IMR-90 (cell line): Measurements from ENCODE around the gene EFHC1. TPM values are rescaled to one million over a fixed set of nuclear protein-coding genes. Genes with fewer than 3 reads are reported as not detected.

Experiments
- ATAC-seq: fragments of 200-7000 bp; cut with Tn5 transposase; 2 replicates; pipeline ENCODE4 v1.9.1; 2020; ENCODE audit warnings: low read depth, mild to moderate bottlenecking, moderate library complexity
- BruUV-seq: library from RNA; stranded (reverse); fragments of 400-500 nt; replicated peaks from 2 replicates; lab custom pipeline; 2021; lab: Mats Ljungman, UMichigan
- CTCF ChIA-PET: fragments of 300-600 bp; formaldehyde crosslinking; extraction: SDS; loops from one replicate; lab custom pipeline; 2021; ENCODE audit warnings: antibody characterized with exemption; lab: Yijun Ruan, JAX
- POLR2A ChIA-PET: fragments of 300-600 bp; sonication (Branson Sonifier 250); formaldehyde crosslinking; loops from one replicate; lab custom pipeline; 2022; ENCODE audit warnings: antibody characterized with exemption; ENCODE audit not compliant: unreplicated experiment; lab: Charles Lee
- DNase-seq: peaks from one replicate; pipeline ENCODE4 v3.0.0; 2013
- H2AFZ ChIP-seq: replicated peaks from 2 replicates; pipeline ENCODE3; 2013; ENCODE audit warnings: low read length, mild to moderate bottlenecking; ENCODE audit not compliant: poor library complexity
- H2AK5ac ChIP-seq: 2 replicates; pipeline ENCODE4 v1.6.1; 2013; ENCODE audit warnings: low read depth, low read length, inconsistent platforms
- H2AK9ac ChIP-seq: replicated peaks from 2 replicates; pipeline ENCODE3; 2013; ENCODE audit warnings: mild to moderate bottlenecking, low read depth, low read length, moderate library complexity; ENCODE audit not compliant: poor library complexity
- H2BK120ac ChIP-seq: 2 replicates; pipeline ENCODE4 v1.6.1; 2013; ENCODE audit warnings: low read depth, low read length, inconsistent platforms
- H2BK15ac ChIP-seq: 3 replicates; pipeline ENCODE4 v1.6.1; 2013; ENCODE audit warnings: low read depth, low read length, inconsistent platforms
- H2BK20ac ChIP-seq: 2 replicates; pipeline ENCODE4 v1.6.1; 2013; ENCODE audit warnings: low read depth, mild to moderate bottlenecking, inconsistent platforms, low read length, moderate library complexity
- H2BK5ac ChIP-seq: 2 replicates; pipeline ENCODE4 v1.6.1; 2013; ENCODE audit warnings: mild to moderate bottlenecking, low read depth, low read length, inconsistent platforms; ENCODE audit not compliant: poor library complexity, severe bottlenecking
- H3K14ac ChIP-seq: replicated peaks from 2 replicates; pipeline ENCODE4 v1.6.1; 2013; ENCODE audit warnings: low read depth, low read length, inconsistent platforms
- H3K18ac ChIP-seq: 2 replicates; pipeline ENCODE4 v1.6.1; 2013; ENCODE audit warnings: low read depth, low read length, control low read depth
- H3K23ac ChIP-seq: 2 replicates; pipeline ENCODE4 v1.6.1; 2013; ENCODE audit warnings: low read depth, low read length, inconsistent platforms
- H3K27ac ChIP-seq: 2 replicates; pipeline ENCODE4 v1.5.1; 2013; ENCODE audit warnings: mild to moderate bottlenecking, control low read depth, low read length; ENCODE audit not compliant: insufficient read depth
- H3K27me3 ChIP-seq: 2 replicates; pipeline ENCODE4 v1.6.1; 2013; ENCODE audit warnings: low read length; ENCODE audit not compliant: control insufficient read depth, insufficient read depth
- H3K36me3 ChIP-seq: 2 replicates; pipeline ENCODE4 v1.6.1; 2013; ENCODE audit warnings: low read length, mixed read lengths; ENCODE audit not compliant: control insufficient read depth, insufficient read depth
- H3K4ac ChIP-seq: 2 replicates; pipeline ENCODE4 v1.6.1; 2013; ENCODE audit warnings: low read depth, low read length, inconsistent platforms
- H3K4me1 ChIP-seq: 2 replicates; pipeline ENCODE4 v1.6.1; 2013; ENCODE audit warnings: low read length, mixed read lengths; ENCODE audit not compliant: control insufficient read depth, insufficient read depth
- H3K4me2 ChIP-seq: 2 replicates; pipeline ENCODE4 v1.6.1; 2013; ENCODE audit warnings: low read depth, mild to moderate bottlenecking, control low read depth, low read length, moderate library complexity
- H3K4me3 ChIP-seq: 2 replicates; pipeline ENCODE4 v1.5.1; 2013; ENCODE audit warnings: low read depth, mild to moderate bottlenecking, control low read depth, low read length, moderate library complexity; ENCODE audit not compliant: insufficient read depth
- H3K56ac ChIP-seq: 2 replicates; pipeline ENCODE4 v1.6.1; 2013; ENCODE audit warnings: low read length, inconsistent platforms; ENCODE audit not compliant: insufficient read depth; ENCODE audit errors: extremely low read depth
- H3K79me1 ChIP-seq, 2 experiments: 2 replicates each; pipeline ENCODE4 v1.6.1; 2013; ENCODE audit warnings: low read length in 2 of 2, inconsistent platforms in 1 of 2, low read depth in 1 of 2
- H3K9ac ChIP-seq: 2 replicates; pipeline ENCODE4 v1.6.1; 2013; ENCODE audit warnings: low read depth, low read length, control low read depth
- H3K9me1 ChIP-seq: 2 replicates; pipeline ENCODE4 v1.6.1; 2013; ENCODE audit warnings: low read length, inconsistent platforms; ENCODE audit not compliant: insufficient read depth
- H3K9me3 ChIP-seq: 2 replicates; pipeline ENCODE4 v1.6.1; 2013; ENCODE audit warnings: low read length; ENCODE audit not compliant: control insufficient read depth, insufficient read depth
- H4K20me1 ChIP-seq: 2 replicates; pipeline ENCODE4 v1.6.1; 2013; ENCODE audit warnings: low read length, inconsistent platforms; ENCODE audit not compliant: insufficient read depth
- H4K5ac ChIP-seq: 2 replicates; pipeline ENCODE4 v1.6.1; 2013; ENCODE audit warnings: mild to moderate bottlenecking, low read depth, low read length, control low read depth
- H4K8ac ChIP-seq, 2 experiments: 2 replicates each; pipeline ENCODE4 v1.6.1; 2013; ENCODE audit warnings: low read depth in 2 of 2, low read length in 2 of 2, control low read depth in 1 of 2, inconsistent platforms in 1 of 2
- H4K91ac ChIP-seq: 2 replicates; pipeline ENCODE4 v1.6.1; 2013; ENCODE audit warnings: low read depth, low read length, inconsistent platforms; ENCODE audit not compliant: insufficient read depth
- BHLHE40 ChIP-seq: fragments of 150-350 bp; IDR thresholded peaks from 2 replicates; pipeline ENCODE4 v1.6.1; 2016; ENCODE audit warnings: mild to moderate bottlenecking, low read depth, low read length
- CEBPB ChIP-seq: IDR thresholded peaks from 2 replicates; pipeline ENCODE4 v1.6.1; 2012; ENCODE audit warnings: low read depth, low read length, improper control_type of control experiment
- FOS ChIP-seq: fragments of 150-350 bp; IDR thresholded peaks from 2 replicates; pipeline ENCODE4 v1.6.1; 2016; ENCODE audit warnings: low read depth, low read length
- MAZ ChIP-seq: IDR thresholded peaks from 2 replicates; pipeline ENCODE4 v1.6.1; 2012; ENCODE audit warnings: low read depth, mild to moderate bottlenecking, low read length, improper control_type of control experiment, moderate library complexity, borderline replicate concordance
- MXI1 ChIP-seq: IDR thresholded peaks from 2 replicates; pipeline ENCODE4 v1.6.1; 2012; ENCODE audit warnings: low read depth, mild to moderate bottlenecking, low read length, moderate library complexity, borderline replicate concordance
- RAD21 ChIP-seq: IDR thresholded peaks from 2 replicates; pipeline ENCODE4 v1.6.1; 2012; ENCODE audit warnings: low read length, improper control_type of control experiment
- SMC3 ChIP-seq: fragments of 150-350 bp; IDR thresholded peaks from 2 replicates; pipeline ENCODE4 v1.6.1; 2016; ENCODE audit warnings: low read depth, mild to moderate bottlenecking, antibody characterized with exemption, low read length, moderate library complexity
- USF2 ChIP-seq: fragments of 150-350 bp; IDR thresholded peaks from 2 replicates; pipeline ENCODE4 v1.6.1; 2017; ENCODE audit warnings: mild to moderate bottlenecking, antibody characterized with exemption, low read length, low read depth
- WGBS, 2 experiments: methylation state at CpG; one replicate each; pipeline versions ENCODE4 v1.1.5 to v1.1.7; 2013; ENCODE audit warnings: missing lambda C conversion rate in 2 of 2; ENCODE audit not compliant: insufficient read length in 1 of 2; ENCODE audit errors: extremely low coverage in 2 of 2; 5-methylcytosine and 5-hydroxymethylcytosine counted together
- dilution Hi-C: fragments of 300-500 bp; cut with HindIII; formaldehyde crosslinking; loops from one replicate; pipeline ENCODE4 v1.14.3; 2018; ENCODE audit warnings: low sequenced_read_pairs; ENCODE audit not compliant: unreplicated experiment
- in situ Hi-C: fragments of 300-500 bp; cut with MboI; formaldehyde crosslinking; loops from 3 replicates; pipeline ENCODE4 v1.14.3; 2019; ENCODE audit warnings: low sequenced_read_pairs, inconsistent platforms, mixed read lengths
- intact Hi-C: fragments of 100-400 bp; cut with micrococcal nuclease; formaldehyde crosslinking; loops from 2 replicates; pipeline ENCODE4 v1.10.0; 2022
- polyA plus RNA-seq, 3 experiments: library from polyadenylated mRNA; depleted of rRNA; stranded (reverse); fragments of >200 nt; gene quantifications; 2 replicates each; pipeline ENCODE4 v1.2.3, GENCODE V29; 2012; ENCODE audit warnings: low replicate concordance in 1 of 3
- total RNA-seq: library from RNA; depleted of rRNA; stranded (reverse); fragments of >200 nt; gene quantifications from 2 replicates; pipeline ENCODE4 v1.2.3, GENCODE V29; 2012

Gene EFHC1
- total and polyA plus RNA-seq, 2 of the 4 experiments (the other 2 are of a cell fraction): 14.0 to 23.0 TPM

DNA sequence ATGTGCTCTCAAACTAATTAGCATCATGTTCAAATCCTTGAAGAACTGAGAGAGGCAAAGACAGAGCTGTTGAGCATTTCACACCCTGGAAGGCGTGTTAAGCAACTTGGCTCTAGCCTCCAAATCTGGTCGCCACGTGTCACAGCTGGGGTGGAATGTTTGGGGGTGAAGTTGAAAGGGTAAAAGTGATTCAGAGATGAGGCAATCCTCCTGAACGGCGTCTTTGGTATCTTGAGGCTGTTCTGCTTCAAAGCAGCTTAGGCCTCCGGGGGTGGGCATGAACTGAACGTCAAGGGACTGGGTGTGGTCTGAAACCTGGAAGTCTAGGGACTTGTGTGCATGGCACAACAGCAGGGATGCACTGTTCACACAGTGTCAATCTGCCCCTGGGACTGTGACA, 94.4 kb downstream of the EFHC1 start:
- peak overlapping the region; percentile 90 for H3K4ac ChIP-seq
- H3K79me1 ChIP-seq: peaks cover 47 to 82% of the 10 kb centered on the region in 2 experiments
- no peaks in the 10 kb centered on the region for H3K9me3 ChIP-seq
- CTCF ChIA-PET: interaction anchor here (1.3 kb wide), 1 partner anchor 62 kb away, joined by 3 read pairs; the partner anchor contains the start of gene TRAM2
- peak overlapping the region; percentile 89; the same call in 1 of the 2 replicates for H2AK5ac ChIP-seq
- H3K4me1 ChIP-seq: peaks cover 55% of the 10 kb centered on the region
- H3K56ac ChIP-seq: peak overlapping the region; percentile 25; the same call in 1 of the 2 replicates
- in situ Hi-C loops (loop anchor here (10.0 kb wide), 1 partner anchor 130 kb away; no protein-coding TSS in a partner anchor), intact Hi-C loops (loop anchor here (2.0 to 5.0 kb wide), 2 partner anchors 52 to 148 kb away; no protein-coding TSS in a partner anchor), dilution Hi-C loops (no loop called here)
- TF ChIP-seq SMC3 (no peak), RAD21 (no peak), BHLHE40 (peak; percentile 69), MAZ (peak; percentile 33; the same call in 1 of the 2 replicates), MXI1 (no peak), FOS (peak; percentile 61), USF2 (peak; percentile 29; the same call in 1 of the 2 replicates), CEBPB (peak; percentile 93)
- no peaks in the 10 kb centered on the region for H3K27me3 ChIP-seq
- H4K20me1 ChIP-seq: no peaks in the 10 kb centered on the region
- H3K23ac ChIP-seq: peak overlapping the region; percentile 73
- H4K8ac ChIP-seq: peak overlapping the region; percentile 63 to 65; a peak in 3 of 4 replicates
- ATAC-seq (peak; percentile 8; the same call in 1 of the 2 replicates), DNase-seq (peak; percentile 81)
- peaks cover 44% of the 10 kb centered on the region for H3K36me3 ChIP-seq
- peak overlapping the region; percentile 27; the same call in 2 of the 3 replicates for H2BK15ac ChIP-seq
- H3K14ac ChIP-seq: peak overlapping the region; percentile 59
- H3K18ac ChIP-seq: peak overlapping the region; percentile 80
- peak overlapping the region; percentile 83 for H2BK120ac ChIP-seq
- no CpG with 5 or more reads among the region's 7 CpGs for WGBS, 2 experiments
- H3K9ac ChIP-seq: peak overlapping the region; percentile 17; the same call in 1 of the 2 replicates
- POLR2A ChIA-PET: no interaction called here
- peak overlapping the region; percentile 56 for H2AK9ac ChIP-seq
- peak overlapping the region; percentile 81 for H4K91ac ChIP-seq
- H4K5ac ChIP-seq: peak overlapping the region; percentile 82
- H2AFZ ChIP-seq: no peak overlapping the region
- peak overlapping the region; percentile 72 for H2BK20ac ChIP-seq
- H3K9me1 ChIP-seq: peaks cover 45% of the 10 kb centered on the region
- no peak overlapping the region for H3K4me2 ChIP-seq
- peak overlapping the region; percentile 82 for H2BK5ac ChIP-seq
- H3K27ac ChIP-seq: peak overlapping the region; percentile 78
- BruUV-seq: no TSS peak
- H3K4me3 ChIP-seq: no peak overlapping the region
